Measurements from ENCODE around the gene CCDC51. TPM values are rescaled to one million over a fixed set of nuclear protein-coding genes. Genes with fewer than 3 reads are reported as not detected.

The CCDC51 gene
- total and polyA plus RNA-seq, 2 of the 13 experiments (the other 11 are each of a cell fraction or from before 2014, with no cell fraction given) = 18.1 to 29.4 TPM

DNA sequence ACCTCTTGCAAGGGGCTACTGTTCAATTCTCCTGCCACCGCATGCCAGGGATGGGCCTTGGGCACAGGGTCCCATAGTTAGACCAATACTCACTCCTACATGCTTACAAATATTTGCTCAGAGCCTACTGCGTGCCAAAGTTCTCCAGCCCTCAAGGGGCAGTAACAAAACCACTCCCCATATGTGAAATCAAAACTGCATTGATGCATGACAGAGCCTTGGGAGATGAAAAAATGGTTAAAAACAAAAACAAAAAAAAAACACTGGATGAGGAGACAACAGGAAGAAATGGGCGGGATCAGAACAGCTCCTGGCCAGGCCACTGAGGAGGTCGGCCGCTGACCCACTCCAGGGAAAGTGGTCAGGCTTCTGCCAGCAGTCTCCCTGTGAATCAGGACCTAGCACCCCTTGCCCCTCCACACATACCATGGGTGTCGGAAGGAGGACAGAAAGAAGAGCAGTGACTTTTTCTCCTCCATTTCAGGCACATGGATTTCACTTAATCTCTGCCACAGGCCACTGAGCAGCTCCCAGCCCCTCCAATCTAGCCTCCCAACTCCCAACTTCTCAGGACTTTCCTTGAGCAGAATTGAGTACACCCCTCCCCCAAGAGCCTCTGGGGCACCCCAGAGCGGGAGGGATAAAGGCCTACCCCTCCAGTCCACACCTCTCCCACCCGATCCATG, 12.8 kb downstream of the CCDC51 start (continued):
- TF ChIP-seq ZNF670 (CRISPR knock-in tag; IDR thresholded peaks at IDR 0.05; ENCODE audit: borderline replicate concordance) (no peak), ZNF678 (CRISPR knock-in tag; IDR thresholded peaks at IDR 0.05) (no peak), PATZ1 (CRISPR knock-in tag; IDR thresholded peaks at IDR 0.05) (peak; percentile 79), HIC2 (CRISPR knock-in tag; IDR thresholded peaks at IDR 0.05; ENCODE audit: low read depth) (peak; percentile 98), NRL (CRISPR knock-in tag; IDR thresholded peaks at IDR 0.05; ENCODE audit: borderline replicate concordance) (no peak), ZNF720 (CRISPR knock-in tag; IDR thresholded peaks at IDR 0.05) (no peak), HMGA1 (CRISPR knock-in tag; conservative IDR thresholded peaks at IDR 0.05) (no peak), ZNF850 (CRISPR knock-in tag; conservative IDR thresholded peaks at IDR 0.05) (no peak), SETDB1 (CRISPR knock-in tag; IDR thresholded peaks at IDR 0.05; ENCODE audit: borderline replicate concordance) (no peak), MYC (CRISPR knock-in tag; IDR thresholded peaks at IDR 0.05; ENCODE audit: borderline replicate concordance) (no peak), HDAC1 (CRISPR knock-in tag; IDR thresholded peaks at IDR 0.05) (peak; percentile 36; the same call in 1 of the 2 replicates), ZNF292 (CRISPR knock-in tag; IDR thresholded peaks at IDR 0.05; ENCODE audit: borderline replicate concordance, low read depth) (no peak), RAD21 (CRISPR knock-in tag; IDR thresholded peaks at IDR 0.05) (no peak), REXO4 (CRISPR knock-in tag; IDR thresholded peaks at IDR 0.05; ENCODE audit: borderline replicate concordance) (no peak)
- TF ChIP-seq, protein P1, sequence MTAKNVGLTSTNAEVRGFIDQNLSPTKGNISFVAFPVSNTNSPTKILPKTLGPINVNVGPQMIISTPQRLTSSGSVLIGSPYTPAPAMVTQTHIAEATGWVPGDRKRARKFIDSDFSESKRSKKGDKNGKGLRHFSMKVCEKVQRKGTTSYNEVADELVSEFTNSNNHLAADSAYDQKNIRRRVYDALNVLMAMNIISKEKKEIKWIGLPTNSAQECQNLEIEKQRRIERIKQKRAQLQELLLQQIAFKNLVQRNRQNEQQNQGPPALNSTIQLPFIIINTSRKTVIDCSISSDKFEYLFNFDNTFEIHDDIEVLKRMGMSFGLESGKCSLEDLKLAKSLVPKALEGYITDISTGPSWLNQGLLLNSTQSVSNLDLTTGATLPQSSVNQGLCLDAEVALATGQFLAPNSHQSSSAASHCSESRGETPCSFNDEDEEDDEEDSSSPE (CRISPR knock-in tag; IDR thresholded peaks at IDR 0.05) = no peak

Measured in HepG2 (cell line).